IMR-90 (cell line): Measurements from ENCODE around the gene AOX1. TPM values are rescaled to one million over a fixed set of nuclear protein-coding genes. Genes with fewer than 3 reads are reported as not detected.

ENCODE experiments used
- ATAC-seq: fragments of 200-7000 bp; cut with Tn5 transposase; 2 replicates; pipeline ENCODE4 v1.9.1; 2020; ENCODE audit warnings: low read depth, mild to moderate bottlenecking, moderate library complexity
- BruUV-seq: library from RNA; stranded (reverse); fragments of 400-500 nt; replicated peaks from 2 replicates; lab custom pipeline; 2021; lab: Mats Ljungman, UMichigan
- CTCF ChIA-PET: fragments of 300-600 bp; formaldehyde crosslinking; extraction: SDS; loops from one replicate; lab custom pipeline; 2021; ENCODE audit warnings: antibody characterized with exemption; lab: Yijun Ruan, JAX
- POLR2A ChIA-PET: fragments of 300-600 bp; sonication (Branson Sonifier 250); formaldehyde crosslinking; loops from one replicate; lab custom pipeline; 2022; ENCODE audit warnings: antibody characterized with exemption; ENCODE audit not compliant: unreplicated experiment; lab: Charles Lee
- DNase-seq: peaks from one replicate; pipeline ENCODE4 v3.0.0; 2013
- H2AFZ ChIP-seq: replicated peaks from 2 replicates; pipeline ENCODE3; 2013; ENCODE audit warnings: low read length, mild to moderate bottlenecking; ENCODE audit not compliant: poor library complexity
- H2AK5ac ChIP-seq: 2 replicates; pipeline ENCODE4 v1.6.1; 2013; ENCODE audit warnings: low read depth, low read length, inconsistent platforms
- H2AK9ac ChIP-seq: replicated peaks from 2 replicates; pipeline ENCODE3; 2013; ENCODE audit warnings: mild to moderate bottlenecking, low read depth, low read length, moderate library complexity; ENCODE audit not compliant: poor library complexity
- H2BK120ac ChIP-seq: 2 replicates; pipeline ENCODE4 v1.6.1; 2013; ENCODE audit warnings: low read depth, low read length, inconsistent platforms
- H2BK15ac ChIP-seq: 3 replicates; pipeline ENCODE4 v1.6.1; 2013; ENCODE audit warnings: low read depth, low read length, inconsistent platforms
- H2BK20ac ChIP-seq: 2 replicates; pipeline ENCODE4 v1.6.1; 2013; ENCODE audit warnings: low read depth, mild to moderate bottlenecking, inconsistent platforms, low read length, moderate library complexity
- H2BK5ac ChIP-seq: 2 replicates; pipeline ENCODE4 v1.6.1; 2013; ENCODE audit warnings: mild to moderate bottlenecking, low read depth, low read length, inconsistent platforms; ENCODE audit not compliant: poor library complexity, severe bottlenecking
- H3K14ac ChIP-seq: replicated peaks from 2 replicates; pipeline ENCODE4 v1.6.1; 2013; ENCODE audit warnings: low read depth, low read length, inconsistent platforms
- H3K18ac ChIP-seq: 2 replicates; pipeline ENCODE4 v1.6.1; 2013; ENCODE audit warnings: low read depth, low read length, control low read depth
- H3K23ac ChIP-seq: 2 replicates; pipeline ENCODE4 v1.6.1; 2013; ENCODE audit warnings: low read depth, low read length, inconsistent platforms
- H3K27ac ChIP-seq: 2 replicates; pipeline ENCODE4 v1.5.1; 2013; ENCODE audit warnings: mild to moderate bottlenecking, control low read depth, low read length; ENCODE audit not compliant: insufficient read depth
- H3K27me3 ChIP-seq: 2 replicates; pipeline ENCODE4 v1.6.1; 2013; ENCODE audit warnings: low read length; ENCODE audit not compliant: control insufficient read depth, insufficient read depth
- H3K36me3 ChIP-seq: 2 replicates; pipeline ENCODE4 v1.6.1; 2013; ENCODE audit warnings: low read length, mixed read lengths; ENCODE audit not compliant: control insufficient read depth, insufficient read depth
- H3K4ac ChIP-seq: 2 replicates; pipeline ENCODE4 v1.6.1; 2013; ENCODE audit warnings: low read depth, low read length, inconsistent platforms
- H3K4me1 ChIP-seq: 2 replicates; pipeline ENCODE4 v1.6.1; 2013; ENCODE audit warnings: low read length, mixed read lengths; ENCODE audit not compliant: control insufficient read depth, insufficient read depth
- H3K4me2 ChIP-seq: 2 replicates; pipeline ENCODE4 v1.6.1; 2013; ENCODE audit warnings: low read depth, mild to moderate bottlenecking, control low read depth, low read length, moderate library complexity
- H3K4me3 ChIP-seq: 2 replicates; pipeline ENCODE4 v1.5.1; 2013; ENCODE audit warnings: low read depth, mild to moderate bottlenecking, control low read depth, low read length, moderate library complexity; ENCODE audit not compliant: insufficient read depth
- H3K56ac ChIP-seq: 2 replicates; pipeline ENCODE4 v1.6.1; 2013; ENCODE audit warnings: low read length, inconsistent platforms; ENCODE audit not compliant: insufficient read depth; ENCODE audit errors: extremely low read depth
- H3K79me1 ChIP-seq, 2 experiments: 2 replicates each; pipeline ENCODE4 v1.6.1; 2013; ENCODE audit warnings: low read length in 2 of 2, inconsistent platforms in 1 of 2, low read depth in 1 of 2
- H3K9ac ChIP-seq: 2 replicates; pipeline ENCODE4 v1.6.1; 2013; ENCODE audit warnings: low read depth, low read length, control low read depth
- H3K9me1 ChIP-seq: 2 replicates; pipeline ENCODE4 v1.6.1; 2013; ENCODE audit warnings: low read length, inconsistent platforms; ENCODE audit not compliant: insufficient read depth
- H3K9me3 ChIP-seq: 2 replicates; pipeline ENCODE4 v1.6.1; 2013; ENCODE audit warnings: low read length; ENCODE audit not compliant: control insufficient read depth, insufficient read depth
- H4K20me1 ChIP-seq: 2 replicates; pipeline ENCODE4 v1.6.1; 2013; ENCODE audit warnings: low read length, inconsistent platforms; ENCODE audit not compliant: insufficient read depth
- H4K5ac ChIP-seq: 2 replicates; pipeline ENCODE4 v1.6.1; 2013; ENCODE audit warnings: mild to moderate bottlenecking, low read depth, low read length, control low read depth
- H4K8ac ChIP-seq, 2 experiments: 2 replicates each; pipeline ENCODE4 v1.6.1; 2013; ENCODE audit warnings: low read depth in 2 of 2, low read length in 2 of 2, control low read depth in 1 of 2, inconsistent platforms in 1 of 2
- H4K91ac ChIP-seq: 2 replicates; pipeline ENCODE4 v1.6.1; 2013; ENCODE audit warnings: low read depth, low read length, inconsistent platforms; ENCODE audit not compliant: insufficient read depth
- BHLHE40 ChIP-seq: fragments of 150-350 bp; IDR thresholded peaks from 2 replicates; pipeline ENCODE4 v1.6.1; 2016; ENCODE audit warnings: mild to moderate bottlenecking, low read depth, low read length
- FOS ChIP-seq: fragments of 150-350 bp; IDR thresholded peaks from 2 replicates; pipeline ENCODE4 v1.6.1; 2016; ENCODE audit warnings: low read depth, low read length
- MAFK ChIP-seq: IDR thresholded peaks from 2 replicates; pipeline ENCODE4 v1.6.1; 2012; ENCODE audit warnings: low read depth, low read length, improper control_type of control experiment
- NFE2L2 ChIP-seq: fragments of 150-350 bp; IDR thresholded peaks from 2 replicates; pipeline ENCODE4 v1.6.1; 2016; ENCODE audit warnings: low read depth, mild to moderate bottlenecking, low read length
- RAD21 ChIP-seq: IDR thresholded peaks from 2 replicates; pipeline ENCODE4 v1.6.1; 2012; ENCODE audit warnings: low read length, improper control_type of control experiment
- RCOR1 ChIP-seq: IDR thresholded peaks from 2 replicates; pipeline ENCODE4 v1.6.1; 2012; ENCODE audit warnings: mild to moderate bottlenecking, low read length, improper control_type of control experiment; ENCODE audit not compliant: insufficient replicate concordance
- RFX5 ChIP-seq: IDR thresholded peaks from 2 replicates; pipeline ENCODE4 v1.8.0; 2012; ENCODE audit warnings: low read depth, mild to moderate bottlenecking, low read length, moderate library complexity
- WGBS, 2 experiments: methylation state at CpG; one replicate each; pipeline versions ENCODE4 v1.1.5 to v1.1.7; 2013; ENCODE audit warnings: missing lambda C conversion rate in 2 of 2; ENCODE audit not compliant: insufficient read length in 1 of 2; ENCODE audit errors: extremely low coverage in 2 of 2; 5-methylcytosine and 5-hydroxymethylcytosine counted together
- dilution Hi-C: fragments of 300-500 bp; cut with HindIII; formaldehyde crosslinking; loops from one replicate; pipeline ENCODE4 v1.14.3; 2018; ENCODE audit warnings: low sequenced_read_pairs; ENCODE audit not compliant: unreplicated experiment
- in situ Hi-C: fragments of 300-500 bp; cut with MboI; formaldehyde crosslinking; loops from 3 replicates; pipeline ENCODE4 v1.14.3; 2019; ENCODE audit warnings: low sequenced_read_pairs, inconsistent platforms, mixed read lengths
- intact Hi-C: fragments of 100-400 bp; cut with micrococcal nuclease; formaldehyde crosslinking; loops from 2 replicates; pipeline ENCODE4 v1.10.0; 2022
- polyA plus RNA-seq, 3 experiments: library from polyadenylated mRNA; depleted of rRNA; stranded (reverse); fragments of >200 nt; gene quantifications; 2 replicates each; pipeline ENCODE4 v1.2.3, GENCODE V29; 2012; ENCODE audit warnings: low replicate concordance in 1 of 3
- total RNA-seq: library from RNA; depleted of rRNA; stranded (reverse); fragments of >200 nt; gene quantifications from 2 replicates; pipeline ENCODE4 v1.2.3, GENCODE V29; 2012
- TF ChIP-seq, protein P1 (sequence below): fragments of 150-350 bp; IDR thresholded peaks from 2 replicates; pipeline ENCODE4 v1.6.1; 2016; ENCODE audit warnings: low read depth, mild to moderate bottlenecking, low read length, moderate library complexity, borderline replicate concordance

AOX1 gene
- total and polyA plus RNA-seq, 2 of the 4 experiments (the other 2 are of a cell fraction), result 21.7 to 59.9 TPM

DNA sequence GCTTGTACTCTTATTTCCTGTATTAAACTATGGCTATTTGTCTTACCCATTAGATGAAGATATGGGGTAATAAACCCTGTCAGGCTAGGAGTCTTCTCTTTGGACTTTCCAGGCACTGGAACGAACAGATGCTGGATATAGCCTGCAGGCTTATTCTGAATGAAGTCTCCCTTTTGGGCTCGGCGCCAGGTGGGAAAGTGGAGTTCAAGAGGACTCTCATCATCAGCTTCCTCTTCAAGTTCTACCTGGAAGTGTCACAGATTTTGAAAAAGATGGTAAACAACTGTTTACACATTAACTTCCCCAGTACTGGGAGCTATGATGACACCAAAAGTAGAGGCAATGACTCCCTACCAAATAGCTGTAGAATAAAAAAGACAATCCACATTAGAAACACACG lies 27.9 kb downstream of the AOX1 start:
- H2AK5ac ChIP-seq, result no peak overlapping the region
- POLR2A ChIA-PET, result no interaction called here
- BruUV-seq, result no TSS peak

More for the DNA sequence above, 27.9 kb downstream of the AOX1 start:
- no peak overlapping the region for H2BK120ac ChIP-seq
- in situ Hi-C loops (no loop called here), dilution Hi-C loops (no loop called here), intact Hi-C loops (loop anchor here (10.0 kb wide), 1 partner anchor 201 kb away; the partner anchor contains the start of gene BZW1)
- H3K36me3 ChIP-seq, result no peaks in the 10 kb centered on the region
- H2BK15ac ChIP-seq, result peak overlapping the region; percentile 65; the same call in 1 of the 3 replicates
- H2BK5ac ChIP-seq, result no peak overlapping the region
- no peak overlapping the region; the same call in 1 of the 2 replicates for H4K5ac ChIP-seq
- no peaks in the 10 kb centered on the region for H4K20me1 ChIP-seq
- H4K91ac ChIP-seq, result no peak overlapping the region; the same call in 1 of the 2 replicates
- no peak overlapping the region for H3K27ac ChIP-seq
- no CpG with 5 or more reads among the region's 4 CpGs for WGBS, 2 experiments
- no peak overlapping the region for H4K8ac ChIP-seq
- no peak overlapping the region for H3K56ac ChIP-seq
- H3K9ac ChIP-seq, result no peak overlapping the region
- no peak overlapping the region for H3K4me3 ChIP-seq
- no peaks in the 10 kb centered on the region for H3K27me3 ChIP-seq
- TF ChIP-seq MAFK (no peak), FOS (no peak), BHLHE40 (no peak), RFX5 (no peak), RCOR1 (no peak), NFE2L2 (no peak), RAD21 (no peak)
- TF ChIP-seq, protein P1, sequence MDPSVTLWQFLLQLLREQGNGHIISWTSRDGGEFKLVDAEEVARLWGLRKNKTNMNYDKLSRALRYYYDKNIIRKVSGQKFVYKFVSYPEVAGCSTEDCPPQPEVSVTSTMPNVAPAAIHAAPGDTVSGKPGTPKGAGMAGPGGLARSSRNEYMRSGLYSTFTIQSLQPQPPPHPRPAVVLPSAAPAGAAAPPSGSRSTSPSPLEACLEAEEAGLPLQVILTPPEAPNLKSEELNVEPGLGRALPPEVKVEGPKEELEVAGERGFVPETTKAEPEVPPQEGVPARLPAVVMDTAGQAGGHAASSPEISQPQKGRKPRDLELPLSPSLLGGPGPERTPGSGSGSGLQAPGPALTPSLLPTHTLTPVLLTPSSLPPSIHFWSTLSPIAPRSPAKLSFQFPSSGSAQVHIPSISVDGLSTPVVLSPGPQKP, result no peak
- no peak overlapping the region for H3K23ac ChIP-seq
- H3K9me3 ChIP-seq, result no peaks in the 10 kb centered on the region
- no peak overlapping the region for H2AFZ ChIP-seq
- no peak for DNase-seq
- H3K4ac ChIP-seq, result peak overlapping the region; percentile 65; the same call in 1 of the 2 replicates
- no peak overlapping the region for H2AK9ac ChIP-seq
- H3K4me1 ChIP-seq, result peaks cover 10% of the 10 kb centered on the region
- H2BK20ac ChIP-seq, result peak overlapping the region; percentile 22; the same call in 1 of the 2 replicates
- ATAC-seq, result no peak
- H3K9me1 ChIP-seq, result peaks cover 9% of the 10 kb centered on the region
- no peak overlapping the region for H3K18ac ChIP-seq
- no peak overlapping the region for H3K4me2 ChIP-seq
- CTCF ChIA-PET, result no interaction called here
- peaks cover 3 to 10% of the 10 kb centered on the region in 2 experiments; a peak in 1 of 4 replicates for H3K79me1 ChIP-seq
- H3K14ac ChIP-seq, result no peak overlapping the region
